WTC11 (cell line): ENCODE data around the gene RIPPLY3. TPM values are rescaled to one million over a fixed set of nuclear protein-coding genes. Genes with fewer than 3 reads are reported as not detected.
A peak's percentile ranks its signal among the peaks of the same experiment; 100 is the strongest.
"Not testable (repeated sequence)": the region's sequence is repeated elsewhere in the genome, so short reads cannot be mapped to it uniquely, and the experiment has no call there.

Experiments used
- ATAC-seq: fragments of 200-7000 bp; cut with Tn5 transposase; 2 replicates; pipeline ENCODE4 v1.10.0; 2021; ENCODE audit warnings: mild to moderate bottlenecking, moderate library complexity
- CTCF ChIA-PET: fragments of 300-600 bp; sonication (Branson Sonifier 250); formaldehyde crosslinking; loops from one replicate; lab custom pipeline; 2021; ENCODE audit warnings: antibody characterized with exemption; lab: Charles Lee
- POLR2A ChIA-PET: fragments of 350-600 bp; sonication (Branson Sonifier 250); formaldehyde crosslinking; loops from one replicate; lab custom pipeline; 2021; ENCODE audit warnings: antibody characterized with exemption; lab: Charles Lee
- DNase-seq: peaks from one replicate; pipeline ENCODE4 v3.0.0; 2021; ENCODE audit warnings: low spot score
- H3K27ac Mint-ChIP-seq: 2 replicates; pipeline ENCODE4 v1.8.0; 2021; ENCODE audit warnings: mixed read lengths
- H3K27me3 Mint-ChIP-seq: 2 replicates; pipeline ENCODE4 v1.8.0; 2021; ENCODE audit warnings: low read depth, mild to moderate bottlenecking, moderate library complexity, mixed read lengths
- H3K36me3 Mint-ChIP-seq: 2 replicates; pipeline ENCODE4 v1.8.0; 2021; ENCODE audit warnings: mixed read lengths
- H3K4me1 Mint-ChIP-seq: 2 replicates; pipeline ENCODE4 v1.8.0; 2022; ENCODE audit warnings: mixed read lengths
- H3K4me3 Mint-ChIP-seq: 2 replicates; pipeline ENCODE4 v1.8.0; 2021; ENCODE audit warnings: mild to moderate bottlenecking, moderate library complexity, mixed read lengths
- H3K9me3 Mint-ChIP-seq: 2 replicates; pipeline ENCODE4 v1.8.0; 2021; ENCODE audit warnings: mixed read lengths
- ATF1 ChIP-seq: sonication (generic); formaldehyde crosslinking; IDR thresholded peaks from 2 replicates; pipeline ENCODE4 v1.8.1; 2023; ENCODE audit warnings: mild to moderate bottlenecking, moderate library complexity, missing genetic modification reagents
- ESRRA ChIP-seq: sonication (generic); formaldehyde crosslinking; IDR thresholded peaks from 2 replicates; pipeline ENCODE4 v1.8.1; 2022; ENCODE audit warnings: mild to moderate bottlenecking, missing genetic modification reagents, borderline replicate concordance
- ETV6 ChIP-seq: sonication (generic); formaldehyde crosslinking; IDR thresholded peaks from 2 replicates; pipeline ENCODE4 v1.8.1; 2022; ENCODE audit warnings: mild to moderate bottlenecking, missing genetic modification reagents
- FOXJ3 ChIP-seq: sonication (generic); formaldehyde crosslinking; IDR thresholded peaks from 2 replicates; pipeline ENCODE4 v1.9.0; 2021; ENCODE audit warnings: missing genetic modification reagents, mild to moderate bottlenecking, borderline replicate concordance
- IRF2 ChIP-seq: sonication (generic); formaldehyde crosslinking; IDR thresholded peaks from 2 replicates; pipeline ENCODE4 v1.8.0; 2022; ENCODE audit warnings: low read depth, missing genetic modification reagents, borderline replicate concordance
- NFE2L1 ChIP-seq: sonication (generic); formaldehyde crosslinking; IDR thresholded peaks from 2 replicates; pipeline ENCODE4 v1.8.1; 2023; ENCODE audit warnings: missing genetic modification reagents
- TP53 ChIP-seq: sonication (generic); formaldehyde crosslinking; IDR thresholded peaks from 2 replicates; pipeline ENCODE4 v1.8.1; 2023; ENCODE audit warnings: mild to moderate bottlenecking, missing genetic modification reagents
- ZBTB21 ChIP-seq: sonication (generic); formaldehyde crosslinking; IDR thresholded peaks from 2 replicates; pipeline ENCODE4 v1.8.1; 2023; ENCODE audit warnings: mild to moderate bottlenecking, missing genetic modification reagents, borderline replicate concordance
- ZNF121 ChIP-seq: sonication (generic); formaldehyde crosslinking; IDR thresholded peaks from 2 replicates; pipeline ENCODE4 v1.8.0; 2023; ENCODE audit warnings: missing genetic modification reagents
- total RNA-seq: library from RNA; stranded (reverse); gene quantifications from 3 replicates; pipeline ENCODE4 v1.2.3, GENCODE V29; 2021
- TF ChIP-seq, protein P1 (sequence below): sonication (generic); formaldehyde crosslinking; IDR thresholded peaks from 2 replicates; pipeline ENCODE4 v1.8.0; 2022; ENCODE audit warnings: missing genetic modification reagents
- TF ChIP-seq, protein P2 (sequence below): sonication (generic); formaldehyde crosslinking; IDR thresholded peaks from 2 replicates; pipeline ENCODE4 v1.8.1; 2022; ENCODE audit warnings: low read depth, missing genetic modification reagents, borderline replicate concordance

Gene RIPPLY3
- total RNA-seq, 1 experiment from 2014 or later, result 3.5 TPM

DNA sequence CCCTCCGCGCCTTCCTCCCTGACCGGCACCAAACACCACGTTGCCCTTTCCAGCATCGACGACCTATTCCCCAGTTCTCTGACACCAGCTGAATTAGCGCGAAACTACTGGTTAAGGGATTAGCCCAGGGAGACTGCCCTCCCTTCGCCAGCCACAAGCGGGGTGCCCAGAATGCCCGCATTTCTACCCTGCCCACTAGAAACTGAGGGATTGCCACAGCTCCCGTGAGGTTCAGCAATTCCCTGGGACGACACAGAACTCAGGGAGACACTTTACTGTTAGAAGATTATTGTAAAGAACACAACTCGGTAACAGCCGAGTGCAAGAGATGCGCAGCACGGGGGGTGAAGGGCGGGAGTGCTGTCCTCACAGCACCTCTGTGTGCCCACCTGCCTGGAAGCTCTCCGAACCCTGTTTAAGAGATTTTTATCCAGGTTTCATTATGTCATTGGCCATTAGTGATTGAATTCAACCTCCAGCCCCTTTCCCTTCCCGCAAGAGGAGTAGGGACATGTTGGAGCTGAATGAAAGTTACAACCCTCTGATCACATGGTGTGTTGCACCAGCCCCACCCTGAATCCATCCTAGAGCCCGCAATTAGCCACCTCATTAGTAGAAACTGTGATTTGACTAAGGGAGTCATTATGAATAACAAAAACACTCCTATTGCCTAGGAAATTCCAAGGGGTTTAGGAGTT lies 15.8 kb upstream of the RIPPLY3 start (continued):
- TF ChIP-seq TP53 (CRISPR knock-in tag) (no peak), ETV6 (CRISPR knock-in tag) (peak; percentile 20; the same call in 1 of the 2 replicates), IRF2 (CRISPR knock-in tag) (peak; percentile 38; the same call in 1 of the 2 replicates), ZBTB21 (CRISPR knock-in tag) (no peak), NFE2L1 (CRISPR knock-in tag) (peak; percentile 74; the same call in 1 of the 2 replicates)
- TF ChIP-seq, all 79 proteins: peak for 11

DNA sequence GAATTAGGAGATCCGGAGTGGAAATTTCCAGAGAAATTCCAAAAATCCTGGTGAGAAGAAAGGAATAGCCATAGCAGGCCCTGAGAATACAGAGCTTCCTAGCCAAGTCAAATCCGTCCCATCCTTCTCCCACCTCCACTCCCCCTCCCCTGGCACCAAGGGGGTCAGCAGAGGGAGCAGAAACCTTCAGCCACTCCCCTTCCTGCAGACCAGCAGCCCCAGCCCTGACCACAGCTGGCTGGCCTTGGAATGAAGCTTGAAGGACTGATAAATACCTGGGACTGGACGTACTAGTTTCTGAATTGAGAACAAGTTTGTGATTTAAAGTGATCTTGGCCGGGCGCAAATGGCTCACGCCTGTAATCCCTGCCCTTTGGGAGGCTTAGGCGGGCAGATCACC lies 13.8 kb upstream of the RIPPLY3 start:
- no peak overlapping the region for H3K27ac Mint-ChIP-seq
- peak; percentile 46 for DNase-seq
- TF ChIP-seq, protein P1, sequence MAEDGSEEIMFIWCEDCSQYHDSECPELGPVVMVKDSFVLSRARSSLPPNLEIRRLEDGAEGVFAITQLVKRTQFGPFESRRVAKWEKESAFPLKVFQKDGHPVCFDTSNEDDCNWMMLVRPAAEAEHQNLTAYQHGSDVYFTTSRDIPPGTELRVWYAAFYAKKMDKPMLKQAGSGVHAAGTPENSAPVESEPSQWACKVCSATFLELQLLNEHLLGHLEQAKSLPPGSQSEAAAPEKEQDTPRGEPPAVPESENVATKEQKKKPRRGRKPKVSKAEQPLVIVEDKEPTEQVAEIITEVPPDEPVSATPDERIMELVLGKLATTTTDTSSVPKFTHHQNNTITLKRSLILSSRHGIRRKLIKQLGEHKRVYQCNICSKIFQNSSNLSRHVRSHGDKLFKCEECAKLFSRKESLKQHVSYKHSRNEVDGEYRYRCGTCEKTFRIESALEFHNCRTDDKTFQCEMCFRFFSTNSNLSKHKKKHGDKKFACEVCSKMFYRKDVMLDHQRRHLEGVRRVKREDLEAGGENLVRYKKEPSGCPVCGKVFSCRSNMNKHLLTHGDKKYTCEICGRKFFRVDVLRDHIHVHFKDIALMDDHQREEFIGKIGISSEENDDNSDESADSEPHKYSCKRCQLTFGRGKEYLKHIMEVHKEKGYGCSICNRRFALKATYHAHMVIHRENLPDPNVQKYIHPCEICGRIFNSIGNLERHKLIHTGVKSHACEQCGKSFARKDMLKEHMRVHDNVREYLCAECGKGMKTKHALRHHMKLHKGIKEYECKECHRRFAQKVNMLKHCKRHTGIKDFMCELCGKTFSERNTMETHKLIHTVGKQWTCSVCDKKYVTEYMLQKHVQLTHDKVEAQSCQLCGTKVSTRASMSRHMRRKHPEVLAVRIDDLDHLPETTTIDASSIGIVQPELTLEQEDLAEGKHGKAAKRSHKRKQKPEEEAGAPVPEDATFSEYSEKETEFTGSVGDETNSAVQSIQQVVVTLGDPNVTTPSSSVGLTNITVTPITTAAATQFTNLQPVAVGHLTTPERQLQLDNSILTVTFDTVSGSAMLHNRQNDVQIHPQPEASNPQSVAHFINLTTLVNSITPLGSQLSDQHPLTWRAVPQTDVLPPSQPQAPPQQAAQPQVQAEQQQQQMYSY (CRISPR knock-in tag), result no peak
- TF ChIP-seq, protein P2, sequence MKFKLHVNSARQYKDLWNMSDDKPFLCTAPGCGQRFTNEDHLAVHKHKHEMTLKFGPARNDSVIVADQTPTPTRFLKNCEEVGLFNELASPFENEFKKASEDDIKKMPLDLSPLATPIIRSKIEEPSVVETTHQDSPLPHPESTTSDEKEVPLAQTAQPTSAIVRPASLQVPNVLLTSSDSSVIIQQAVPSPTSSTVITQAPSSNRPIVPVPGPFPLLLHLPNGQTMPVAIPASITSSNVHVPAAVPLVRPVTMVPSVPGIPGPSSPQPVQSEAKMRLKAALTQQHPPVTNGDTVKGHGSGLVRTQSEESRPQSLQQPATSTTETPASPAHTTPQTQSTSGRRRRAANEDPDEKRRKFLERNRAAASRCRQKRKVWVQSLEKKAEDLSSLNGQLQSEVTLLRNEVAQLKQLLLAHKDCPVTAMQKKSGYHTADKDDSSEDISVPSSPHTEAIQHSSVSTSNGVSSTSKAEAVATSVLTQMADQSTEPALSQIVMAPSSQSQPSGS (CRISPR knock-in tag), result no peak
- TF ChIP-seq FOXJ3 (CRISPR knock-in tag) (no peak), ESRRA (no peak)
- H3K27me3 Mint-ChIP-seq, result peaks cover 18% of the 10 kb centered on the region
- H3K4me1 Mint-ChIP-seq, result peaks cover 32% of the 10 kb centered on the region
- no peak overlapping the region for H3K4me3 Mint-ChIP-seq
- H3K9me3 Mint-ChIP-seq, result no peaks in the 10 kb centered on the region
- H3K36me3 Mint-ChIP-seq, result no peaks in the 10 kb centered on the region
- CTCF ChIA-PET, result interaction anchor here (0.8 to 4.6 kb wide), 6 partner anchors 8 to 682 kb away, joined by 3 to 48 read pairs (median 4); partner anchors contain the start of genes HLCS and RIPPLY3
- ATAC-seq, result no peak
- POLR2A ChIA-PET, result no interaction called here

DNA sequence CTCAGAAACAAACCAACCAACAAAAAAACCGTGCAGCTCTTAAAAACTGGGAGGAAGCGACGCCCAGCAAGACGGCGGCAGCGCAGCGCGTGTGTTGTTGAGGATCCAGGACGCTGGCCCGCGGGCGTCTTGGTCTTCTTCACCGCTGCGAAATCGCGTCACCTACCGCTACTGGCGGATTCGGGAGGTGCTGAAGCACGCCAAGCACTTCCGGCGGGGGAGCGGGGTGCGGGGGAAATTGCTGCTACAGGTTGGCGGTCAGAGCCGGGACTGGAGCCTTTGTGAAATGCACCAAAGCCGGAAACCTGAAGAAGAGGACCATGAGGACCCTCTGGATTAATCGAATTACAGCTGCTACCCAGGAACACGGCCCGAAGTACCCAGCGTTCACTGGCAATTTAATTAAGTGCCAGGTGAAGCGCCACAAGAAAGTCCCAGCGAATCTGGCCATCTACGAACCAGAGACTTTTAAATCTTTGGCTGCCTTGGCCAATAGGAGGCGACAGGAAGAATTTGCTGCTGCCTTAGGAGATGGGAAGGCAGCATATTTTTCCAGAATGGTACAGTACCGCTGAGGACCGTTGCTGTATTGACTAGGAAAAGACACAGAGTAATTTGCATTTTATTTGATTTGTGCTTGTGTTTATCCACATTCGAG lies 11.9 kb upstream of the RIPPLY3 start:
- Mint-ChIP-seq H3K27me3 (peaks cover 28% of the 10 kb centered on the region), H3K9me3 (no peaks in the 10 kb centered on the region), H3K36me3 (no peaks in the 10 kb centered on the region), H3K4me3 (peak overlapping the region; percentile 49), H3K4me1 (peaks cover 32% of the 10 kb centered on the region), H3K27ac (no peak overlapping the region)
- CTCF ChIA-PET, result interaction anchor here (0.5 kb wide), 1 partner anchor 84 kb away, joined by 5 read pairs; no protein-coding TSS in a partner anchor
- DNase-seq (peak; percentile 71), ATAC-seq (peak; percentile 9)
- no peak for TF ChIP-seq ATF1
- TF ChIP-seq ZNF121 (CRISPR knock-in tag), result peak; percentile 87
- POLR2A ChIA-PET, result no interaction called here

DNA sequence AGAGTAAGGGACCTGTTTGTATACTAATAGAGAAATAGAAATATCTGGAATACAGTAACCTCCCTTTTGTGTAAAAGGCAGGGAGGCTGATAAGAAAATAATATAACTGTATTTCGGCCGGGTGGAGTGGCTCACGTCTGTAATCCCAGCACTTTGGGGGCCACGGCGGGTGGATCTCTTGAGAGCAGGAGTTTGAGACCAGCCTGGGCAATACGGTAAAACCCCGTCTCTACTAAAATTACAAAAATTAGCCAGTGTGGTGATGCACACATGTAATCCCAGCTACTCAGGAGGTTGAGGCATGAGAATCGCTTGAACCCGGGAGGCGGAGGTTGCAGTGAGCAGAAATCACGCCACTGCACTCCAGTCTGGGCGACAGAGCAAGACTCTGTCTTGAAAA lies 11.2 kb upstream of the RIPPLY3 start:
- CTCF ChIA-PET, result interaction anchor here (0.5 to 1.7 kb wide), 3 partner anchors 18 to 732 kb away, joined by 3 to 6 read pairs (median 5); no protein-coding TSS in a partner anchor
- DNase-seq, H3K27ac Mint-ChIP-seq, POLR2A ChIA-PET, H3K9me3 Mint-ChIP-seq, H3K36me3 Mint-ChIP-seq, H3K4me3 Mint-ChIP-seq, ATAC-seq: not testable (repeated sequence)
- Mint-ChIP-seq H3K4me1 (peaks cover 32% of the 10 kb centered on the region), H3K27me3 (peaks cover 28% of the 10 kb centered on the region)
